Stimulated activated CD4-positive, alpha-beta T cell treated with anti-CD3 and anti-CD28 coated beads, Interleukin-2, amount 100 ng/mL, for 24 hours (primary cell): ENCODE measurements around the gene NDUFAF2.
"Not testable (repeated sequence)": the region's sequence is repeated elsewhere in the genome, so short reads cannot be mapped to it uniquely, and the experiment has no call there.

ENCODE experiments used
- DNase-seq, 2 donors: peaks; one replicate each; pipeline ENCODE4 v3.0.0-alpha.2; 2020

The NDUFAF2 gene

DNA sequence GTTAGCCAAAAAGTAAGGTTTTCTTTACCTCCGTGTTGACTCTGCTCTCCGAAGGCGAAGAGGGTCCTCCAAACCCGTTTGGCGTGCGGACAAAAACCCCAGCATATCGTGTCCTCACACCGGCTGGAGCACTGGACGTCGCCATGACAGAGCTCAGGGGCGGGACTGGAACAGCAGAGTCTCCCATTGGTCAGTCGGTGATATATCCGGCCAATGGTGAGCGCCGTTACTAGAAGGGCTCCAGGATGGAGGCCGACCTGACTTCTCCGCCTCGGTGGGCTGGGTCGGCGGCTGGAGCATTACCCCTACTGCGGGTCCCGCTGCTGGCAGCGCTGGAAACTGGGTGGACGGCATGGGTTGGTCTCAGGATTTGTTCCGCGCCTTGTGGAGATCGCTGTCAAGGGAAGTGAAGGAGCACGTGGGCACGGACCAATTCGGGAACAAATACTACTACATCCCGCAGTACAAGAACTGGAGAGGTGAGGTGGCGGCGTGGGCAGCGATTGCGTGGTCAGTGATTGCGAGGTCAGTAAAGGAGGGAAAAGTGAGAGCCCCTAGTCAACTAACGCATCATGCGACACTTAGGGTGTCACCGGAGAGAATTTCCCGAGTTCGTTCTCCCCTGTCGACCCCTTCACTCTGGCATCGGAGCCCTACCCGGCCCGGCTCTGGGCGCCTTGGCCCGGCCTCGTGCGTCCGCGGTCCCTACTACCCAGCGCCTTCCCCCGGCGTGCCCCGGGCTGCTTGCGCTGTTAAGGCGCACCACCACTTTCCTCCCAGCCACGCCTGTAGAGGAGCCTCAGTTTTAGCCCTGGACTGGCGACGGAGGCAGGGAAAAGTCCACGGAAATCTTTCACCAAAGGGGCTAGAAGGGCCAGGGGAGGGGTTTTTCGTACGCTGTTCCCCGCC, at the start of gene NDUFAF2, which contains the start of gene ERCC8:
Gene NDUFAF2 (plus strand): TSS at position 302 of the 909 bp plus-strand sequence. CDS start 51 bp downstream, at position 353.
Gene ERCC8 (minus strand): TSS at position 167 of the 909 bp plus-strand sequence. CDS start 62 bp downstream, at position 105.
- DNase-seq = peak; percentile 85 to 87

DNA sequence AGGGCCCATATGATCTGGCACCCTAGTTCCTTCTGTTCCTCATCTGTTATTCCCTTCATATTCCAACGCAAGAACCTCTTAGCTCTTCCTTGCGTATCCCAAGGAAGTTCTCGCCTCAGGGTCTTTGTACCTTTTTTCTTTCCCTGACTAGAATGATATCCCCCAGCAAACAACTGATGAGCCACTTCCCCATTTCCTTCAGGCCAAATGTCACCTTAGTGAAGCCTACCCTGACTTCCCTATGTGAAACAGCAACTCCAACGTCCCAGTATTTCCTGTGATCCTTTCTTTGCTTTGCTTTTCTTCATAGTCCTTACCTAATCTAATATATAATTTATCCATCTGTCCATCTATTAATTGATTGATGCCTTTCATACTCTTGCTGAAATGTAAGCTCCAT, 48.0 kb upstream of the NDUFAF2 start:
- DNase-seq = no peak

DNA sequence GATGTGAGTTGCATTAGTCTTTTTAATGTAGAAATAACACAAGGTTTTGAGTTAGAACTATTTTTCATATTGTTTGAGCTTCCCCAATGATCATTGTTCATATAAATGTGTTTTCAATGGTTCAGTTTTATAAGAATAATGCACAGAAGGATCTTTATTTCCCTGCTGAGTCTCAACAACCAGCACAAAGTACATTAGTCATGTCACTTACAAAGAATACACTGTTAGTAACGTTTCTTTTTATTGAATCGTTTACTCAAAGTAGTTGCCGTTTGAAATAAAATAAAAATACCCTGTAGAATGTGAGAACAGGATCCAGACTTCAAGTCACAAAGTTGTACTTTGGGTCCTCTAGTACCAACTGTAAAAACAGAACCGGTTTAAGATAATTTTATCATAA, 41.6 kb upstream of the NDUFAF2 start:
- DNase-seq = no peak

DNA sequence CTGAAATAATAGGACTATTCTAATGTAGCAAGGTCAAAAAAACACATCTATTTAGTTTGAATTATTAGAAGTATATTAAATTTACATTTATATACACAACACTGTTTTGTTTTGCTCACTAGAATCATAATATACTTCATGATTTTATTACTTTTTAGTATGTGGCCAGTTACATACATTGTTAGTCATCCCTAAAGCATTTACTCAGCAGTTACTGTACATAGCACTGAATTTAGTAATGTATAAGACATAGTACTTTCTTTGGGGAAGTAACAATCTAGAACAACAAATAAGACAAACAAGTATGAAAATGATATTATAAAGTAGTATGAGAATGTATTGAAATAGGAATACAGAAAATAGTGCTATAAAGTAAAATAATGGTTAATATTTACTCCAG, 28.4 kb upstream of the NDUFAF2 start:
- no peak for DNase-seq

DNA sequence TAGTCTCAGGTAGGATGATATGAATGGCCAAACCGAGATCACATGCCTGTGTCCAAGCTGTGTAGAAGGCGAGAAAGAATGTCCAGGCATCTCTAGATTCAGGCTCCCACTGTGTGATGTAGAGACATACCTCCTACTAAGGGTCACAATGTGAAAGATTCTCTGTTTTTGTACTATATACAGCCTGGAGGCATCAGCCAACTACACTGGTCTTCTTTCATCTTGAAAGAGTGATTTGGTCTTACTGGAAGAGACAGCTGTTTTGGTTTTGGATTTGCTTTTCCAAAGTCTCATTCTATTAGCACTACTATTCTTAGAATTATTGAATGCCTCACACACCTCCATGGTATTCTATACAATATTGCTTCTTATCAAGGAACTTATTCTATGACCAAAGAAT, 26.5 kb upstream of the NDUFAF2 start:
- DNase-seq = no peak

DNA sequence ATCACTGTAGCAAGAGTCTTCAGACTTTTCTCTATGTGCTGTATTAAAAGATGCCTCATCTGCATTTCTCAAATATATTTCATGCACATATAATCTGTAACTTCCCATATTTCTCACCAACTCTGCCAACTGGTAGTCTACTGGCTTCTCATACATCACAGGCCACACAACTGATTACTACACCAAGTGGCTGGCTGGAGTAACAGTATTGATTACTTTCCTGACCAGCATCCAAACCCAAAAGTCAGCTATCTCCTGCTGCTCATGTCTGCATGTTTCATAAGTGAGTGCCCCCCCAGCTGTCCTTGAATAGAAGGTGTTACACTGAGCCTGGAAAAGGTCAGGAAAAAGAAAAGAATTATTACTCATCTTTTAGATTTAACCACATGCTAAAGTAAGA, 17.6 kb upstream of the NDUFAF2 start:
- DNase-seq = no peak

- DNase-seq = no peak
Observed at GRCh38 chr5:60929024-60929423, 16.0 kb upstream of the NDUFAF2 start.

DNA sequence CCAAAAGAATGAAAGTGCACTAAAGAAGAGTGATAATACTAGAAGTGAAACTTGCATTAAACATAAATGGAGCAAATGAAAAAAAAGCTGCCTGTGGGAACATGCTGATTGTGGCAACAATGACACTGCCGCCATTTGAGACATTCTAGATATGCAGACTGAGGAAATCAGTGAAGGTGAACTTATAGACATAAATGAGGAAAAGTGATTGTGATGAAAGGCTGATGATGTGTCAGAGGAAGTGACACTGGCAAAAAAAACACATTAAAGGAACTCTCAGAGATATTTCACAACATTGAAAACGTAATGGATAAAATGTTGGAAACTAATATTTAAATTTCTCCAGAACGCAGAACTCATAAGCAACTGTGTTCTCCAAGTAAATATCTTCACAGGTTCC, 1.4 kb upstream of the NDUFAF2 start:
- no peak for DNase-seq

GRCh38 chr5:60945813-60946187, 795 bp downstream of the NDUFAF2 start:
- DNase-seq = no peak

GRCh38 chr5:60948738-60949137, 3.7 kb downstream of the NDUFAF2 start:
- no peak for DNase-seq

- DNase-seq = no peak
Observed at GRCh38 chr5:60955239-60955638, 10.2 kb downstream of the NDUFAF2 start.

DNA sequence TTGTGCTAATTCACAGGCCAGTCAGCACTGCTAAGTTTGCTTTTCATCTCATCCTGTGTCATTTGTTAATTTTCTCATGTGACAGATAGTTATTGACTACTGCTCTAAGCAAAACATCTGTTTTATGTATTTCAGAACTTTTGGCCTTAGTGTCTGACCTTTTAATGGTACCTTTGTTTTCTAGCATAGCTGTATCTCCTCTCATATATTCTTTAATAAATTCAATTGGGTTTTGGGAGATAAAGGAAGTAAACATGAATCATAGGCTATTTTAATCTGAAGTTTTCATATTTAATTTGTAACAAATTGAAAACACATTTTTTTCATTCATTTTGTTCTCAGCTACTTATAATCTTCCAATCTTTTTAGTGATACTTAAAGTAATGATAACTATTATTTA, 13.1 kb downstream of the NDUFAF2 start:
- no peak for DNase-seq

- no peak for DNase-seq
Observed at GRCh38 chr5:60958712-60959111, 13.7 kb downstream of the NDUFAF2 start.

GRCh38 chr5:60959156-60959555, 14.2 kb downstream of the NDUFAF2 start:
- DNase-seq = no peak

DNA sequence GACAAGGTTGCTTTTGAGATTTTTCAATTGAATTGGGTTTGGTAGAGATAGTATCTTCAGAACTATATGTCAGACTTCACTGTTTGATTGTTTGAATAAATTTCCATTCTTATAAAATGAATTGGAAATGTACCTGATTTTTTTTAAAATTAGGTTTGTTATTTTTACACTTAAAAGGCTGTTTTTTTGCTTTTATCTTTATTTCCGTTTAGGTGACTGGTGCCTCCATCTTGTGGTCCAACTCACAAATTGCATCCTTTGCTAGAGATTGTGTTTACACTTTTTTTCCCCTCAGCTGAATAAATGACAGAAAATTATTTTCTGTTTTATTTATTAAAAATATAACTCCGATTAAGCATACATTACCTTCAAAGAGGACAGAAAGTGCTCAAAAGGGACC, 15.6 kb downstream of the NDUFAF2 start:
- no peak for DNase-seq

DNA sequence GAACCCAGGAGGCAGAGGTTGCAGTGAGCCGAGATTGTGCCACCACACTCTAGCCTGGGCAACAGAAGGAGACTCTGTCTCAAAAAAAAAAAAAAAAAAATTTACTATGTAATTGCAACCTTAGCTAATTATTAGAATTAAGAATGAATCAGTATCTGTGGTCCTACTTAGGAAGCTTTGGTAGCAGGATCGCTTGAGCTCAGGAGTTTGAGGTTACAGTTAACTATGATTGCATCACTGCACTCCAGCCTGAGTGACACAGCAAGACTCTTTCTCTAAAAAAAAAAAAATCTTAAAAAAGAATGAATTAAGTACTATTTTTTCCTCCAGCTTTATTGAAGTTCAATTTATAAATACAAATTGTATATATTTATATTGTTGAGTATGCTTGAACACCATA, 16.7 kb downstream of the NDUFAF2 start:
- no peak for DNase-seq

DNA sequence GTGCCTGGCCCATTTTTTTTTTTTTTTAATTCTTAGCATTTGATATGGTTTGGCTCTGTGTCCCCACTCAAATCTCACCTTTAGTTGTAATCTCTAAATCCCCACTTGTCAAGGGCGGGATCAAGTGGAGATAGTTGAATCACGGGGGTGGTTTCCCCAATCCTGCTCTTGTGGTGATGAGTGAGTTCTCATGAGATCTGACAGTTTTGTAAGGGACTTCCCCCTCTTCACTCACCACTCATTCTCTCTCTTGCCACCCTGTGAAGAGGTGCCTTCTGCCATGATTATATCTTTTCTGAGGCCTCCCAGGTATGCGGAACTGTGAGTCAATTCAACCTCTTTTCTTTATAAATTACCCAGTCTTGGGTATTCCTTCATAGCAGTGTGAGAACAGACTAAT, 27.2 kb downstream of the NDUFAF2 start:
- peak; percentile 39 to 64 for DNase-seq

- DNase-seq = no peak
Observed at GRCh38 chr5:60977956-60978737, 33.1 kb downstream of the NDUFAF2 start.

GRCh38 chr5:60978968-60979367, 34.0 kb downstream of the NDUFAF2 start:
- no peak for DNase-seq

DNA sequence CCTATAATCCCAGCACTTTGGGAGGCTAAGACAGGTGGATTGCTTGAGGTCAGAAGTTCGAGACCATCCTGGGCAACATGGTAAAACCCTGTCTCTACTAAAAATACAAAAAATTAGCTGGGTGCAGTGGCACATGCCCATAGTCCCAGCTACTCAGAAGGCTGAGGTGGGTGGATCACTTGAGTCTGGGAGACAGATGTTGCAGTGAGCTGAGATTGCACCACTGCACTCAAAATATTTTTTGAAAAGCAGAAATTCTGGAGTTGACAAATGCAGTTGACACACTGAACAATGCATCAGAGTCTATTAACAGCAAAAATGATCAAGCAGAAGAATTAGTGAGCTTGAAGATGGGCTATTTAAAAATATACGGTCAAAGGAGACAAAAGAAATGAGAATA, 35.5 kb downstream of the NDUFAF2 start:
- DNase-seq = no peak

DNA sequence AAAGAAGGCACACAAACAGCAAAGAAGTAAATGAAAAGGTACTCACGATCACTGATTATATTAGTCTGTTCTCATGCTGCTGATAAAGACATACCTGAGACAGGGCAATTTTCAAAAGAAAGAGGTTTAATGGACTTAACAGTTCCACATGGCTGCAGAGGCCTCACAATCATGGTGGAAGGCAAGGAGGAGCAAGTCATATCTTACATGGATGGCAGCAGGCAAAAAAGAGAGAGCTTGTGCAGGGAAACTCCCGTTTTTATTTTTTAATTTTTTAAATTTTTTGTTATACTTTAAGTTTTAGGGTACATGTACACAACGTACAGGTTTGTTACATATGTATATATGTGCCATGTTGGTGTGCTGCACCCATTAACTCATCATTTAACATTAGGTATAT, 37.1 kb downstream of the NDUFAF2 start:
- not testable (repeated sequence) for DNase-seq

GRCh38 chr5:60989790-60990189, 44.8 kb downstream of the NDUFAF2 start:
- DNase-seq = no peak

DNA sequence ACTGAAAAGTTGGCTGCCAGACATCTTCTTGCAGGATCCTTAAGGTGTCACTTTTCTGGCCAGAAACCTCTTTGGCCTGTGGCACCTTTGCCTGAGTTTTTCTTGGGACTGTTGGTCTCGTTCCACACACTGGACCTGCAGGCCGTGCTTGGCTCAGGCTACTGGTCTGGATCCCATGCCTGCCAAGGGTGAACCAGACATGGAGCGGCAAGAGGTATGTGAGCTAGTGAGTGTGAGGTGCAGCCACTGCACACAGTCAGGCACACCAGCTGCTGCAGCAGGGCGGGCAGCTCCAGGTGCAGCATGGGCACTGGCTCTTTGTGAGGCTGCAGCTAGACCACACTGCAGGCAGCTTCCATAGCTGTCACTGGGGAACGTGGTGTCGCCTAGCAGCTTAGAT, 47.9 kb downstream of the NDUFAF2 start:
- DNase-seq = no peak

DNA sequence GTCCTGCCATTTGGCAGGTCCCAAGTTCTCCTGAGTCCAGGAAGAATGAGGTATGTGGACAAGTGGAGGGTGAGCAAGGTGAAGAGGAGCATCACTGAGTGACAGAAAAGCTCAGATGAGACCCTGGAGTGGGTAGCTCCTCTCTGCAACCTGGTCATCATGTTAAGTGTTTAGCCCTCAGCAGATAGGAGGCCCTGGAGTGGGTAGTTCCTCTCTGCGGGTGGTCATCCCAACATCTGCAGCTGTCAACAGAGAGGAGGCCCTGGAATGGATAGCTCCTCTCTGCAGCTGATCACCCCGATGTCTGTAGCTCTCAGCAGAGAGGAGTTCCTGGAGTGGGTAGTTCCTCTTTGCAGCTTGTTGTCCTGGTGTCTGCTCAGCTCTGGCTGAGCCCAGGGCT, 48.4 kb downstream of the NDUFAF2 start:
- no peak for DNase-seq
